Stomach (tissue), 4 donors: ENCODE results near the gene REX1BD.
A peak's percentile ranks its signal among the peaks of the same experiment; 100 is the strongest.

Experiments used
- CTCF ChIP-seq, 7 experiments: fragments of 450-650 bp in 4 of 7; fragments of 200-600 bp in 3 of 7; sonication (generic) in 3 of 7; IDR thresholded peaks; one replicate each; pipeline ENCODE4 v1.5.1; 2016 to 2019; ENCODE audit warnings: antibody characterized with exemption in 7 of 7, control low read depth in 2 of 7, mild to moderate bottlenecking in 1 of 7
- POLR2A ChIP-seq, 4 donors: fragments of 450-650 bp; IDR thresholded peaks; one replicate each; pipeline ENCODE4 v1.6.1; 2016; ENCODE audit warnings: antibody characterized with exemption in 4 of 4, control low read depth in 2 of 4, mild to moderate bottlenecking in 1 of 4, moderate library complexity in 1 of 4
- POLR2AphosphoS5 ChIP-seq, 3 donors: sonication (generic); formaldehyde crosslinking; IDR thresholded peaks; one replicate each; pipeline ENCODE4 v1.6.1; 2016; ENCODE audit warnings: antibody characterized with exemption in 3 of 3

- TF ChIP-seq CTCF (IDR thresholded peaks at IDR 0.05) (no peak), POLR2AphosphoS5 (IDR thresholded peaks at IDR 0.05) (peak; percentile 56 to 84 (median 61)), POLR2A (IDR thresholded peaks at IDR 0.05) (no peak)
These were observed 40.8 kb downstream of the REX1BD start for GRCh38 chr19:18629166-18630088.
